ENCODE data around the gene SUPT3H. TPM values are rescaled to one million over a fixed set of nuclear protein-coding genes. Genes with fewer than 3 reads are reported as not detected.
A peak's percentile ranks its signal among the peaks of the same experiment; 100 is the strongest.

SUPT3H gene
- total RNA-seq, 1 donor, result 4.7 TPM

GRCh38 chr6:45375449-45375848 lies 2.3 kb downstream of the SUPT3H start:
- Histone ChIP-seq H3K9me3 (ENCODE audit: low read depth, low read length) (no peaks in the 10 kb centered on the region), H3K27ac (ENCODE audit: low read depth, low read length) (no peak overlapping the region), H3K4me2 (ENCODE audit: insufficient read depth, low read length) (no peak overlapping the region), H4K20me1 (ENCODE audit: insufficient read depth, low read length) (no peaks in the 10 kb centered on the region), H3K27me3 (ENCODE audit: insufficient read depth, low read length) (no peaks in the 10 kb centered on the region), H2AFZ (ENCODE audit: low read length) (no peak overlapping the region), H3K4me3 (ENCODE audit: insufficient read depth, low read length) (no peak overlapping the region), H3K79me2 (ENCODE audit: insufficient read depth, low read length) (peaks cover 14% of the 10 kb centered on the region), H3K4me1 (ENCODE audit: insufficient read depth, low read length) (peaks cover 17% of the 10 kb centered on the region), H3K36me3 (ENCODE audit: insufficient read depth, low read length) (no peaks in the 10 kb centered on the region)
- TF ChIP-seq, protein P1, sequence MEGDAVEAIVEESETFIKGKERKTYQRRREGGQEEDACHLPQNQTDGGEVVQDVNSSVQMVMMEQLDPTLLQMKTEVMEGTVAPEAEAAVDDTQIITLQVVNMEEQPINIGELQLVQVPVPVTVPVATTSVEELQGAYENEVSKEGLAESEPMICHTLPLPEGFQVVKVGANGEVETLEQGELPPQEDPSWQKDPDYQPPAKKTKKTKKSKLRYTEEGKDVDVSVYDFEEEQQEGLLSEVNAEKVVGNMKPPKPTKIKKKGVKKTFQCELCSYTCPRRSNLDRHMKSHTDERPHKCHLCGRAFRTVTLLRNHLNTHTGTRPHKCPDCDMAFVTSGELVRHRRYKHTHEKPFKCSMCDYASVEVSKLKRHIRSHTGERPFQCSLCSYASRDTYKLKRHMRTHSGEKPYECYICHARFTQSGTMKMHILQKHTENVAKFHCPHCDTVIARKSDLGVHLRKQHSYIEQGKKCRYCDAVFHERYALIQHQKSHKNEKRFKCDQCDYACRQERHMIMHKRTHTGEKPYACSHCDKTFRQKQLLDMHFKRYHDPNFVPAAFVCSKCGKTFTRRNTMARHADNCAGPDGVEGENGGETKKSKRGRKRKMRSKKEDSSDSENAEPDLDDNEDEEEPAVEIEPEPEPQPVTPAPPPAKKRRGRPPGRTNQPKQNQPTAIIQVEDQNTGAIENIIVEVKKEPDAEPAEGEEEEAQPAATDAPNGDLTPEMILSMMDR (IDR thresholded peaks at IDR 0.05; ENCODE audit: extremely low read depth, low read depth, low read length), result no peak
- peak; percentile 39 for DNase-seq (ENCODE audit: insufficient read length, low spot score, missing footprints)

DNA sequence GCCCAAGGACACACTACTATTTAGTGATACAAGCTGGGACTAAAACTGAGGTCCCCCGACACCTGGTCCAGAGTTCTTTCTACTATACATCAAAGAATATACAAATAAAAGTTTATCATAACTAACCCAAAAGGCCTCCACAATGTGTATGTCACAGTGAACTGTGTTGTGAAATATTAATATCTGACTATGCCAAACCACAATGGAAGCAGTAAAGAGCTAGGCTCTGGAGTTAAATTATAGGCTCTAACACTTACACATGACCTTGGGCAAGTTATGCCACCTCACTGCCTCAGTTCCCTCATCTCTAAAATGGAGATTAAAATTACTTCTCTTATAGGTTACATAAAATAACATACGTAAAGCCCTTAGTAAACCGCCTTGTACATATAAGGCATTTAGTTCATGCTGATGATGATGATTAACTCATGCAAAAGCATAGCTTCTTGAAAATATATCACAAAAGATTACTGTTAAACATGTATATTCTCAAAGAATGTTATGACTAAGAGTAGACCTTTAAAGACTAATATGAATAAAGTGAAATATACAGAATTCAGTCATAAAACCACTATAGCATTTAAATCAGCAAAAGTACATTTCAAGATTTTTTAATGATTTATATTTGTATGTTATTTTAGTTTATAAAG lies 5.7 kb downstream of the SUPT3H start:
- Histone ChIP-seq H3K4me2 (ENCODE audit: insufficient read depth, low read length) (no peak overlapping the region), H3K36me3 (ENCODE audit: insufficient read depth, low read length) (no peaks in the 10 kb centered on the region), H3K9me3 (ENCODE audit: low read depth, low read length) (no peaks in the 10 kb centered on the region), H3K79me2 (ENCODE audit: insufficient read depth, low read length) (peaks cover 12% of the 10 kb centered on the region), H3K4me1 (ENCODE audit: insufficient read depth, low read length) (peaks cover 12% of the 10 kb centered on the region), H4K20me1 (ENCODE audit: insufficient read depth, low read length) (no peaks in the 10 kb centered on the region), H3K27ac (ENCODE audit: low read depth, low read length) (no peak overlapping the region), H3K4me3 (ENCODE audit: insufficient read depth, low read length) (no peak overlapping the region), H3K27me3 (ENCODE audit: insufficient read depth, low read length) (no peaks in the 10 kb centered on the region), H2AFZ (ENCODE audit: low read length) (no peak overlapping the region)
- peak; percentile 35 for DNase-seq (ENCODE audit: insufficient read length, low spot score, missing footprints)
- TF ChIP-seq, protein P1 (IDR thresholded peaks at IDR 0.05; ENCODE audit: extremely low read depth, low read depth, low read length), result no peak

DNA sequence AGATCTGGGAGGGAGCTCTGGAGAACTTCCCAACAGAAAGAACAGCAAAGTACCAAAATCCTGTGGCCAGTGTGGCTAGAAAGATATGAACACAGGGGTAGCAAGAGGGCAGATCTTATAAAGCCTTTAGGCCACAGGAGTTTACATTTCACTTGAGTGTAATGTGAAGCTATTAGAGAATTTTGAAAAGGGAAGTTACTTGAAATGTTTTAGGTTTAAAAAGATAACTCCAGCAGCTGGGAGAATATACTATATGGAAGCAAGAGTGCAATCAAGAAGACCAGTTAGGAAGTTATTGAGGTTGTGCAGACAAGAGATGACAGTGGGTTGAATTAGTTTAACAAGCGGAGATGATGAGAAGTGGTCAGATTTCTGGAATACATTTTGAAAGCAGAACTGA lies 7.9 kb downstream of the SUPT3H start:
- H3K27me3 ChIP-seq (ENCODE audit: insufficient read depth, low read length), result no peaks in the 10 kb centered on the region
- H3K4me3 ChIP-seq (ENCODE audit: insufficient read depth, low read length), result no peak overlapping the region
- H3K4me2 ChIP-seq (ENCODE audit: insufficient read depth, low read length), result no peak overlapping the region
- H3K9me3 ChIP-seq (ENCODE audit: low read depth, low read length), result no peaks in the 10 kb centered on the region
- no peaks in the 10 kb centered on the region for H4K20me1 ChIP-seq (ENCODE audit: insufficient read depth, low read length)
- DNase-seq (ENCODE audit: insufficient read length, low spot score, missing footprints), result no peak
- H3K36me3 ChIP-seq (ENCODE audit: insufficient read depth, low read length), result no peaks in the 10 kb centered on the region
- no peaks in the 10 kb centered on the region for H3K4me1 ChIP-seq (ENCODE audit: insufficient read depth, low read length)
- TF ChIP-seq, protein P1 (IDR thresholded peaks at IDR 0.05; ENCODE audit: extremely low read depth, low read depth, low read length), result no peak
- no peak overlapping the region for H3K27ac ChIP-seq (ENCODE audit: low read depth, low read length)
- H3K79me2 ChIP-seq (ENCODE audit: insufficient read depth, low read length), result peaks cover 11% of the 10 kb centered on the region
- no peak overlapping the region for H2AFZ ChIP-seq (ENCODE audit: low read length)

DNA sequence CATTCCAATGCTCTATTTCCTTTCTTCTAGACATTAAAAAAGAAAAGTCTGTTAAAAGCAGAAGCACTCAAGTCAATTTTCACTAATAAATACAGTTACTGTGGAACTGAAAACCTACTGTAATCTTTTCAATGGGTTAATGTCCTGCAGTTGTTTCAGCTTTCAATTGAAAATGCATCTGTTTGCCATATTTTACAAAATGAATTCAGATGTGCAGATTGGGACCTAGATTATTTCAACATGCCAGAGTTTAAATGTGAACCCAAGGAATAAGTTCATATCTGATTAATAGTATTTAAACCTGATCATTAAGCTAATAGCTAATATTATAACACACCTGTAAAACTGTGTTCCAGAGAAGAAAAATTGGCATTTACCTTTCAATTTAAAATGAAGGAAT lies 9.7 kb downstream of the SUPT3H start:
- Histone ChIP-seq H3K9me3 (ENCODE audit: low read depth, low read length) (no peaks in the 10 kb centered on the region), H4K20me1 (ENCODE audit: insufficient read depth, low read length) (no peaks in the 10 kb centered on the region), H3K4me3 (ENCODE audit: insufficient read depth, low read length) (no peak overlapping the region), H3K79me2 (ENCODE audit: insufficient read depth, low read length) (peaks cover 5% of the 10 kb centered on the region), H2AFZ (ENCODE audit: low read length) (no peak overlapping the region), H3K27ac (ENCODE audit: low read depth, low read length) (no peak overlapping the region), H3K27me3 (ENCODE audit: insufficient read depth, low read length) (no peaks in the 10 kb centered on the region), H3K4me1 (ENCODE audit: insufficient read depth, low read length) (no peaks in the 10 kb centered on the region), H3K4me2 (ENCODE audit: insufficient read depth, low read length) (no peak overlapping the region), H3K36me3 (ENCODE audit: insufficient read depth, low read length) (no peaks in the 10 kb centered on the region)
- DNase-seq (ENCODE audit: insufficient read length, low spot score, missing footprints), result no peak
- TF ChIP-seq, protein P1 (IDR thresholded peaks at IDR 0.05; ENCODE audit: extremely low read depth, low read depth, low read length), result no peak

Data from osteoblast (primary cell).